Measurements from ENCODE around the gene DCAF17.

GRCh38 chr2:171441470-171441869, 7.4 kb downstream of the DCAF17 start:
- no peak for TF ChIP-seq ZNF20 (CRISPR knock-in tag; IDR thresholded peaks at IDR 0.05)
- TF ChIP-seq ZNF660 (CRISPR knock-in tag; IDR thresholded peaks at IDR 0.05; ENCODE audit: borderline replicate concordance, low read depth), result no peak
- TF ChIP-seq ATF1 (CRISPR knock-in tag; IDR thresholded peaks at IDR 0.05), result no peak
- no peak for TF ChIP-seq RARG (CRISPR knock-in tag; IDR thresholded peaks at IDR 0.05; ENCODE audit: low read depth)
- no peak for TF ChIP-seq CAMTA2 (CRISPR knock-in tag; IDR thresholded peaks at IDR 0.05; ENCODE audit: borderline replicate concordance)
- TF ChIP-seq ATF3 (CRISPR knock-in tag; IDR thresholded peaks at IDR 0.05), result no peak
- TF ChIP-seq ZNF292 (CRISPR knock-in tag; IDR thresholded peaks at IDR 0.05; ENCODE audit: borderline replicate concordance, low read depth), result no peak
- no peak for TF ChIP-seq ESRRA (CRISPR knock-in tag; IDR thresholded peaks at IDR 0.05; ENCODE audit: low read depth)
